Smooth muscle cell of the brain vasculature (primary cell): ENCODE data around the gene LRRC47.

Experiments
- DNase-seq: peaks from one replicate; pipeline ENCODE4 v3.0.0-alpha.2; 2012; ENCODE audit warnings: low read depth, low spot score

The LRRC47 gene

GRCh38 chr1:3747522-3747848 is 48.8 kb downstream of the LRRC47 start:
- no peak for DNase-seq

GRCh38 chr1:3746830-3747521 is 49.3 kb downstream of the LRRC47 start:
- DNase-seq: no peak

GRCh38 chr1:3746389-3746829 is 49.9 kb downstream of the LRRC47 start:
- no peak for DNase-seq

GRCh38 chr1:3745590-3746381 is 50.5 kb downstream of the LRRC47 start:
- no peak for DNase-seq

- DNase-seq: no peak
Observed at GRCh38 chr1:3745071-3745470, 51.2 kb downstream of the LRRC47 start.

GRCh38 chr1:3744646-3745045 is 51.7 kb downstream of the LRRC47 start:
- DNase-seq: no peak

GRCh38 chr1:3743826-3744225 is 52.5 kb downstream of the LRRC47 start:
- no peak for DNase-seq

GRCh38 chr1:3743421-3743820 is 52.9 kb downstream of the LRRC47 start:
- no peak for DNase-seq

- DNase-seq: no peak
Observed at GRCh38 chr1:3742439-3743298, 53.6 kb downstream of the LRRC47 start.

- no peak for DNase-seq
Observed at GRCh38 chr1:3741566-3742438, 54.5 kb downstream of the LRRC47 start.

- DNase-seq: no peak
Observed at GRCh38 chr1:3740752-3741151, 55.5 kb downstream of the LRRC47 start.

GRCh38 chr1:3740042-3740441 is 56.3 kb downstream of the LRRC47 start:
- DNase-seq: no peak

- no peak for DNase-seq
Observed at GRCh38 chr1:3738943-3739342, 57.4 kb downstream of the LRRC47 start.

- no peak for DNase-seq
Observed at GRCh38 chr1:3736708-3737107, 59.6 kb downstream of the LRRC47 start.

- DNase-seq: peak; percentile 60
Observed at GRCh38 chr1:3736131-3736561, 60.2 kb downstream of the LRRC47 start.

- peak; percentile 12 for DNase-seq
Observed at GRCh38 chr1:3735688-3736087, 60.6 kb downstream of the LRRC47 start.

- DNase-seq: no peak
Observed at GRCh38 chr1:3735027-3735681, 61.1 kb downstream of the LRRC47 start.

- no peak for DNase-seq
Observed at GRCh38 chr1:3734602-3735001, 61.7 kb downstream of the LRRC47 start.

- DNase-seq: no peak
Observed at GRCh38 chr1:3733883-3734589, 62.3 kb downstream of the LRRC47 start.
